ENCODE measurements around the gene SLC25A53.

Gene SLC25A53, protein sequence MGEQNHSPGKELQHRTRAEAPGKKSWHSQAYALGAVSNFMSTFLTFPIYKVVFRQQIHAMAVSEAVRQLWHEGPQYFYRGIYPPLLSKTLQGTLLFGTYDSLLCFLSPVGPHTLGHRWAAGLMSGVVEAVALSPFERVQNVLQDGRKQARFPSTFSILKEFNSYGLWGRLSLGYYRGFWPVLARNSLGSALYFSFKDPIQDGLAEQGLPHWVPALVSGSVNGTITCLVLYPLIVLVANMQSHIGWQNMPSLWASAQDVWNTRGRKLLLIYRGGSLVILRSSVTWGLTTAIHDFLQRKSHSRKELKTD

DNA sequence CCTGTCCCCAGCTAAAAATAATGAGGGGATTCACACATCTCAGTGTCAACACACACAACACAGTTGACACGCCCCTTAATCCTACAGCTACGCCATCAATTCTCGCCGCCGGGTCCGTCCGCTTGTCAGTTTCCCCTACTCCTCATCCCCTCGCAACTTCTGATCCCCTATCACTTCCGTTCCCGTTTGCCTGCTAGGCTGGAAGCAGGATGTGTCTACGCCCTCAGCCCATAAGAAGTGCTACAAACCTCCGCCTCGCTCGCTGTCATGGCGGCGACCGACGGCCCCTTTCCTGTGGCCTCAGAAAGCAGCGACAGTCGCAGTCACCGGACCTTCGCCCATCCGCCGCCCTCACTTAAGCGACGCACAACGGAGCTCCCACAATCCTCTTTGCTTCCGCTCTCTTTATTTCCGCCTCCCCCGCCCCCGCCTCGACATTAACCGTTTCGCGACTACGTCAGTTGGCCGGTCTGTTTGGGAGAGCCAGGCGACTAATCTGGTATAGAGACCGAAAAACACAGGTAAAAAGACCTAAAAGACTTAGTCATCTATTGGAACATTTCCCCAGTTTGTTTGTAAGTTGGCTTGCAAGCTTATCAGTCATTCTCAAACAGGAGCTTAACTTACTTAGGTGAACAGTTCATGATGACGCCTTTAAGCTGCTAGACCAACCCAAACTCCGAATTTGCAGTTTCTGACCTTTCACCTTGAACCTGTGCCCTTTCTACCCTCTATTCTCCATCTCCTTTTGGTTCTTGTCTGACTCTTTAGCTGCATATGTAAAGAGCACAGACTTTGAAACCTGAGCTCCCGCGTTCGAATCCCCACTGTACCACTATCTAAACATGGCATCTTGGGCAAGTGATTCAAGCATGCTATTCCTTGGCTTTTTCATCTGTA is at the start of gene SLC25A53:
TSS of gene SLC25A53 (minus strand) at position 380 of the 900 bp plus-strand sequence. CDS start 51,752 bp downstream, outside the sequence.
- H3K4me3 ChIP-seq (ENCODE audit: low read depth, low read length): peak within 1 kb of the TSS; percentile 53
- POLR2A ChIA-PET: interaction anchor here (0.5 to 1.8 kb wide), 7 partner anchors 10 to 572 kb away, joined by 3 to 39 read pairs (median 4); partner anchors contain the start of genes FAM199X, TCEAL4 and ZCCHC18
- H3K9me3 ChIP-seq (ENCODE audit: control insufficient read depth, insufficient read depth, low read depth, low read length): no peaks in the 10 kb centered on the region
- CTCF ChIA-PET: interaction anchor here (0.6 to 1.5 kb wide), 4 partner anchors 9 to 312 kb away, joined by 3 to 5 read pairs (median 4); no protein-coding TSS in a partner anchor
- no peaks in the 10 kb centered on the region for H3K4me1 ChIP-seq (ENCODE audit: control insufficient read depth, insufficient read depth, low read length)
- H3K36me3 ChIP-seq (ENCODE audit: control insufficient read depth in 2 of 2, insufficient read depth in 1 of 2, low read length in 2 of 2): peaks cover 0 to 5% of the 10 kb centered on the region in 2 experiments; a peak in 1 of 3 replicates
- H3K27ac ChIP-seq (ENCODE audit: extremely low read depth, low read depth, low read length): peak within 1 kb of the TSS; percentile 75
- peak; percentile 76 for TF ChIP-seq ZNF335 (tag by site-specific recombination; conservative IDR thresholded peaks at IDR 0.05)
- TF ChIP-seq KLF1 (tag by site-specific recombination; IDR thresholded peaks at IDR 0.05): peak; percentile 81
- TF ChIP-seq MYNN (tag by site-specific recombination; IDR thresholded peaks at IDR 0.05; ENCODE audit: borderline replicate concordance): 0 out of 2 replicates have a peak, but pooled peaks have one; percentile 61
- TF ChIP-seq, protein P1, sequence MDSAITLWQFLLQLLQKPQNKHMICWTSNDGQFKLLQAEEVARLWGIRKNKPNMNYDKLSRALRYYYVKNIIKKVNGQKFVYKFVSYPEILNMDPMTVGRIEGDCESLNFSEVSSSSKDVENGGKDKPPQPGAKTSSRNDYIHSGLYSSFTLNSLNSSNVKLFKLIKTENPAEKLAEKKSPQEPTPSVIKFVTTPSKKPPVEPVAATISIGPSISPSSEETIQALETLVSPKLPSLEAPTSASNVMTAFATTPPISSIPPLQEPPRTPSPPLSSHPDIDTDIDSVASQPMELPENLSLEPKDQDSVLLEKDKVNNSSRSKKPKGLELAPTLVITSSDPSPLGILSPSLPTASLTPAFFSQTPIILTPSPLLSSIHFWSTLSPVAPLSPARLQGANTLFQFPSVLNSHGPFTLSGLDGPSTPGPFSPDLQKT (IDR thresholded peaks at IDR 0.05; ENCODE audit: borderline replicate concordance, low read depth, low read length): peak; percentile 48; the same call in 1 of the 2 replicates
- peak; percentile 96 for TF ChIP-seq ZNF2 (tag by site-specific recombination; IDR thresholded peaks at IDR 0.05)
- no peak for TF ChIP-seq ZNF449 (tag by site-specific recombination; IDR thresholded peaks at IDR 0.05)
- TF ChIP-seq, protein P2, sequence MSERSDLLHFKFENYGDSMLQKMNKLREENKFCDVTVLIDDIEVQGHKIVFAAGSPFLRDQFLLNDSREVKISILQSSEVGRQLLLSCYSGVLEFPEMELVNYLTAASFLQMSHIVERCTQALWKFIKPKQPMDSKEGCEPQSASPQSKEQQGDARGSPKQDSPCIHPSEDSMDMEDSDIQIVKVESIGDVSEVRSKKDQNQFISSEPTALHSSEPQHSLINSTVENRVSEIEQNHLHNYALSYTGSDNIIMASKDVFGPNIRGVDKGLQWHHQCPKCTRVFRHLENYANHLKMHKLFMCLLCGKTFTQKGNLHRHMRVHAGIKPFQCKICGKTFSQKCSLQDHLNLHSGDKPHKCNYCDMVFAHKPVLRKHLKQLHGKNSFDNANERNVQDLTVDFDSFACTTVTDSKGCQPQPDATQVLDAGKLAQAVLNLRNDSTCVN (tag by site-specific recombination; optimal IDR thresholded peaks at IDR 0.05): peak; percentile 41
- peak; percentile 61; the same call in 1 of the 2 replicates for TF ChIP-seq ZSCAN18 (tag by site-specific recombination; IDR thresholded peaks at IDR 0.05)
- peak; percentile 96 for TF ChIP-seq KLF9 (tag by site-specific recombination; IDR thresholded peaks at IDR 0.05; ENCODE audit: low read depth)
- TF ChIP-seq ZNF394 (tag by site-specific recombination; IDR thresholded peaks at IDR 0.05; ENCODE audit: borderline replicate concordance): peak; percentile 60; the same call in 1 of the 2 replicates
- TF ChIP-seq ZNF660 (tag by site-specific recombination; IDR thresholded peaks at IDR 0.05): 0 out of 2 replicates have a peak, but pooled peaks have one; percentile 29
- TF ChIP-seq ZEB2 (tag by site-specific recombination; IDR thresholded peaks at IDR 0.05): peak; percentile 89
- no peak for TF ChIP-seq ZNF132 (tag by site-specific recombination; IDR thresholded peaks at IDR 0.05; ENCODE audit: borderline replicate concordance)
- TF ChIP-seq ZNF548 (tag by site-specific recombination; IDR thresholded peaks at IDR 0.05): no peak
- TF ChIP-seq SP3 (tag by site-specific recombination; IDR thresholded peaks at IDR 0.05): peak; percentile 94
- TF ChIP-seq KLF16 (tag by site-specific recombination; IDR thresholded peaks at IDR 0.05): peak; percentile 99
- TF ChIP-seq KLF7 (tag by site-specific recombination; IDR thresholded peaks at IDR 0.05; ENCODE audit: borderline replicate concordance): peak; percentile 95
- TF ChIP-seq YY1 (tag by site-specific recombination; IDR thresholded peaks at IDR 0.05): peak; percentile 100
- peak; percentile 90 for TF ChIP-seq ZNF518A (tag by site-specific recombination; conservative IDR thresholded peaks at IDR 0.05; ENCODE audit: low read depth)
- no peak for TF ChIP-seq OSR2 (tag by site-specific recombination; IDR thresholded peaks at IDR 0.05)
- TF ChIP-seq, protein P3, sequence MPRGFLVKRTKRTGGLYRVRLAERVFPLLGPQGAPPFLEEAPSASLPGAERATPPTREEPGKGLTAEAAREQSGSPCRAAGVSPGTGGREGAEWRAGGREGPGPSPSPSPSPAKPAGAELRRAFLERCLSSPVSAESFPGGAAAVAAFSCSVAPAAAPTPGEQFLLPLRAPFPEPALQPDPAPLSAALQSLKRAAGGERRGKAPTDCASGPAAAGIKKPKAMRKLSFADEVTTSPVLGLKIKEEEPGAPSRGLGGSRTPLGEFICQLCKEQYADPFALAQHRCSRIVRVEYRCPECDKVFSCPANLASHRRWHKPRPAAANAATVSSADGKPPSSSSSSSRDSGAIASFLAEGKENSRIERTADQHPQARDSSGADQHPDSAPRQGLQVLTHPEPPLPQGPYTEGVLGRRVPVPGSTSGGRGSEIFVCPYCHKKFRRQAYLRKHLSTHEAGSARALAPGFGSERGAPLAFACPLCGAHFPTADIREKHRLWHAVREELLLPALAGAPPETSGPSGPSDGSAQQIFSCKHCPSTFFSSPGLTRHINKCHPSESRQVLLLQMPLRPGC (tag by site-specific recombination; IDR thresholded peaks at IDR 0.05): peak; percentile 91; the same call in 1 of the 2 replicates
- 0 out of 2 replicates have a peak, but pooled peaks have one; percentile 33 for TF ChIP-seq ZNF600 (tag by site-specific recombination; IDR thresholded peaks at IDR 0.05)

Measured in HEK293 (cell line).